ENCODE results near the gene ATG5. TPM values are rescaled to one million over a fixed set of nuclear protein-coding genes. Genes with fewer than 3 reads are reported as not detected.
"Not testable (repeated sequence)": the region's sequence is repeated elsewhere in the genome, so short reads cannot be mapped to it uniquely, and the experiment has no call there.

The ATG5 gene
- total RNA-seq, 2 experiments from 2014 or later = 35.4 to 35.6 TPM

- ChIA-PET POLR2A (no interaction called here), CTCF (no interaction called here)
- peaks cover 10% of the 10 kb centered on the region for H3K36me3 Mint-ChIP-seq (ENCODE audit: low read depth)
- peaks cover 5% of the 10 kb centered on the region for H3K9me3 Mint-ChIP-seq
- H3K27ac Mint-ChIP-seq = no peak overlapping the region
- H3K27me3 Mint-ChIP-seq = no peaks in the 10 kb centered on the region
- no peak overlapping the region for H3K4me3 Mint-ChIP-seq
- H3K4me1 Mint-ChIP-seq = peaks cover 41% of the 10 kb centered on the region
- DNase-seq = no peak
These were observed 172.6 kb downstream of the ATG5 start for GRCh38 chr6:106152952-106153351.

- Mint-ChIP-seq H3K4me1 (peaks cover 40% of the 10 kb centered on the region), H3K36me3 (ENCODE audit: low read depth) (peaks cover 10% of the 10 kb centered on the region)
- H3K9me3 Mint-ChIP-seq, DNase-seq, CTCF ChIA-PET, POLR2A ChIA-PET, H3K4me3 Mint-ChIP-seq, H3K27ac Mint-ChIP-seq, H3K27me3 Mint-ChIP-seq: not testable (repeated sequence)
These were observed 173.1 kb downstream of the ATG5 start for GRCh38 chr6:106152476-106152875.

- CTCF ChIA-PET = interaction anchor here (0.6 to 1.5 kb wide), 3 partner anchors 8 to 156 kb away, joined by 3 to 5 read pairs (median 4); no protein-coding TSS in a partner anchor
- Mint-ChIP-seq H3K4me1 (peaks cover 58% of the 10 kb centered on the region), H3K9me3 (peaks cover 5% of the 10 kb centered on the region), H3K36me3 (ENCODE audit: low read depth) (peaks cover 8% of the 10 kb centered on the region), H3K27me3 (no peaks in the 10 kb centered on the region), H3K27ac (peak overlapping the region; percentile 71), H3K4me3 (no peak overlapping the region)
- DNase-seq = peak; percentile 67
- POLR2A ChIA-PET = interaction anchor here (0.8 to 2.1 kb wide), 6 partner anchors 14 to 157 kb away, joined by 3 to 12 read pairs (median 4); no protein-coding TSS in a partner anchor
These were observed 176.0 kb downstream of the ATG5 start for GRCh38 chr6:106149472-106150069.

GRCh38 chr6:106147476-106147875, 178.1 kb downstream of the ATG5 start:
- DNase-seq = no peak
- ChIA-PET CTCF (interaction anchor here (0.5 kb wide), 1 partner anchor 371 kb away, joined by 5 read pairs; no protein-coding TSS in a partner anchor), POLR2A (interaction anchor here (2.4 kb wide), 1 partner anchor 16 kb away, joined by 14 read pairs; no protein-coding TSS in a partner anchor)
- H3K27ac Mint-ChIP-seq = no peak overlapping the region
- peaks cover 5% of the 10 kb centered on the region for H3K9me3 Mint-ChIP-seq
- H3K27me3 Mint-ChIP-seq = no peaks in the 10 kb centered on the region
- peaks cover 74% of the 10 kb centered on the region for H3K4me1 Mint-ChIP-seq
- peaks cover 7% of the 10 kb centered on the region for H3K36me3 Mint-ChIP-seq (ENCODE audit: low read depth)
- no peak overlapping the region for H3K4me3 Mint-ChIP-seq

- Mint-ChIP-seq H3K27me3 (no peaks in the 10 kb centered on the region), H3K4me3 (no peak overlapping the region), H3K27ac (no peak overlapping the region), H3K9me3 (no peaks in the 10 kb centered on the region), H3K4me1 (peaks cover 77% of the 10 kb centered on the region), H3K36me3 (ENCODE audit: low read depth) (peaks cover 3% of the 10 kb centered on the region)
- no peak for DNase-seq
- POLR2A ChIA-PET = interaction anchor here (0.8 to 2.4 kb wide), 3 partner anchors 10 to 17 kb away, joined by 3 to 14 read pairs (median 3); no protein-coding TSS in a partner anchor
- CTCF ChIA-PET = interaction anchor here (1.1 kb wide), 1 partner anchor 76 kb away, joined by 3 read pairs; no protein-coding TSS in a partner anchor
These were observed 178.7 kb downstream of the ATG5 start for GRCh38 chr6:106146852-106147351.

- ChIA-PET CTCF (interaction anchor here (1.1 to 1.2 kb wide), 2 partner anchors 56 to 77 kb away, joined by 3 read pairs; no protein-coding TSS in a partner anchor), POLR2A (interaction anchor here (0.7 to 2.4 kb wide), 5 partner anchors 11 to 63 kb away, joined by 3 to 14 read pairs (median 3); no protein-coding TSS in a partner anchor)
- no peaks in the 10 kb centered on the region for H3K9me3 Mint-ChIP-seq
- H3K27me3 Mint-ChIP-seq = no peaks in the 10 kb centered on the region
- H3K36me3 Mint-ChIP-seq (ENCODE audit: low read depth) = no peaks in the 10 kb centered on the region
- no peak overlapping the region for H3K4me3 Mint-ChIP-seq
- peaks cover 84% of the 10 kb centered on the region for H3K4me1 Mint-ChIP-seq
- no peak for DNase-seq
- peak overlapping the region; percentile 2 for H3K27ac Mint-ChIP-seq
These were observed 179.8 kb downstream of the ATG5 start for GRCh38 chr6:106145741-106146227.

GRCh38 chr6:106145144-106145543, 180.4 kb downstream of the ATG5 start:
- ChIA-PET CTCF (interaction anchor here (1.2 kb wide), 1 partner anchor 56 kb away, joined by 3 read pairs; no protein-coding TSS in a partner anchor), POLR2A (interaction anchor here (0.7 to 1.9 kb wide), 2 partner anchors 12 to 19 kb away, joined by 3 to 4 read pairs; no protein-coding TSS in a partner anchor)
- peaks cover 91% of the 10 kb centered on the region for H3K4me1 Mint-ChIP-seq
- peak overlapping the region; percentile 2 for H3K27ac Mint-ChIP-seq
- H3K9me3 Mint-ChIP-seq = no peaks in the 10 kb centered on the region
- H3K36me3 Mint-ChIP-seq (ENCODE audit: low read depth) = no peaks in the 10 kb centered on the region
- DNase-seq = no peak
- H3K27me3 Mint-ChIP-seq = no peaks in the 10 kb centered on the region
- H3K4me3 Mint-ChIP-seq = no peak overlapping the region

- H3K4me3 Mint-ChIP-seq = no peak overlapping the region
- no peak overlapping the region for H3K27ac Mint-ChIP-seq
- no peak for DNase-seq
- POLR2A ChIA-PET = interaction anchor here (1.9 to 4.6 kb wide), 8 partner anchors 17 to 46 kb away, joined by 4 to 79 read pairs (median 30); no protein-coding TSS in a partner anchor
- H3K4me1 Mint-ChIP-seq = peaks cover 78% of the 10 kb centered on the region
- CTCF ChIA-PET = interaction anchor here (1.5 to 1.6 kb wide), 2 partner anchors 16 to 41 kb away, joined by 3 read pairs; no protein-coding TSS in a partner anchor
- H3K27me3 Mint-ChIP-seq = no peaks in the 10 kb centered on the region
- H3K9me3 Mint-ChIP-seq = no peaks in the 10 kb centered on the region
- H3K36me3 Mint-ChIP-seq (ENCODE audit: low read depth) = no peaks in the 10 kb centered on the region
These were observed 181.9 kb downstream of the ATG5 start for GRCh38 chr6:106143665-106144064.

- Mint-ChIP-seq H3K9me3 (no peaks in the 10 kb centered on the region), H3K27me3 (no peaks in the 10 kb centered on the region), H3K4me1 (peaks cover 74% of the 10 kb centered on the region), H3K27ac (peak overlapping the region; percentile 96), H3K4me3 (no peak overlapping the region), H3K36me3 (ENCODE audit: low read depth) (no peaks in the 10 kb centered on the region)
- POLR2A ChIA-PET = interaction anchor here (2.0 to 4.6 kb wide), 11 partner anchors 18 to 57 kb away, joined by 5 to 79 read pairs (median 26); partner anchors contain the start of gene PRDM1
- DNase-seq = no peak
- CTCF ChIA-PET = interaction anchor here (1.5 to 3.2 kb wide), 3 partner anchors 17 to 42 kb away, joined by 3 to 17 read pairs (median 3); no protein-coding TSS in a partner anchor
These were observed 182.6 kb downstream of the ATG5 start for GRCh38 chr6:106142876-106143431.

GRCh38 chr6:106141441-106142237, 183.9 kb downstream of the ATG5 start:
- CTCF ChIA-PET = interaction anchor here (0.8 to 3.2 kb wide), 16 partner anchors 8 to 739 kb away, joined by 3 to 17 read pairs (median 4); partner anchors contain the start of gene PREP
- POLR2A ChIA-PET = interaction anchor here (0.6 to 4.6 kb wide), 26 partner anchors 9 to 160 kb away, joined by 3 to 79 read pairs (median 6); partner anchors contain the start of gene PRDM1
- H3K9me3 Mint-ChIP-seq = no peaks in the 10 kb centered on the region
- peaks cover 63% of the 10 kb centered on the region for H3K4me1 Mint-ChIP-seq
- no peaks in the 10 kb centered on the region for H3K36me3 Mint-ChIP-seq (ENCODE audit: low read depth)
- peak overlapping the region; percentile 33 for H3K4me3 Mint-ChIP-seq
- H3K27me3 Mint-ChIP-seq = no peaks in the 10 kb centered on the region
- peak; percentile 67 for DNase-seq
- peak overlapping the region; percentile 96 for H3K27ac Mint-ChIP-seq

- no peak for DNase-seq
- Mint-ChIP-seq H3K27me3 (no peaks in the 10 kb centered on the region), H3K36me3 (ENCODE audit: low read depth) (no peaks in the 10 kb centered on the region), H3K27ac (no peak overlapping the region), H3K4me3 (no peak overlapping the region), H3K9me3 (no peaks in the 10 kb centered on the region), H3K4me1 (peaks cover 48% of the 10 kb centered on the region)
- ChIA-PET POLR2A (no interaction called here), CTCF (interaction anchor here (0.6 kb wide), 1 partner anchor 237 kb away, joined by 5 read pairs; no protein-coding TSS in a partner anchor)
These were observed 187.4 kb downstream of the ATG5 start for GRCh38 chr6:106138151-106138550.

GRCh38 chr6:106136845-106137244, 188.7 kb downstream of the ATG5 start:
- Mint-ChIP-seq H3K4me1 (peaks cover 35% of the 10 kb centered on the region), H3K9me3 (no peaks in the 10 kb centered on the region), H3K36me3 (ENCODE audit: low read depth) (no peaks in the 10 kb centered on the region), H3K4me3 (no peak overlapping the region), H3K27me3 (no peaks in the 10 kb centered on the region), H3K27ac (no peak overlapping the region)
- ChIA-PET CTCF (interaction anchor here (1.1 kb wide), 1 partner anchor 27 kb away, joined by 4 read pairs; no protein-coding TSS in a partner anchor), POLR2A (interaction anchor here (1.1 kb wide), 1 partner anchor 11 kb away, joined by 4 read pairs; no protein-coding TSS in a partner anchor)
- DNase-seq = no peak
